Measurements from ENCODE around the gene C11orf21.

- TF ChIP-seq CTCF (conservative IDR thresholded peaks at IDR 0.05 in 1 of 2, IDR thresholded peaks at IDR 0.05 in 1 of 2; ENCODE audit: extremely low read depth in 1 of 2, insufficient read depth in 1 of 2, low read depth in 1 of 2, low read length in 2 of 2) (no peak), EZH2 (IDR thresholded peaks at IDR 0.05; ENCODE audit: borderline replicate concordance, low read length) (no peak)
These were observed 15.8 kb upstream of the C11orf21 start for GRCh38 chr11:2317354-2318050.
